ENCODE measurements around the gene GATB. TPM values are rescaled to one million over a fixed set of nuclear protein-coding genes. Genes with fewer than 3 reads are reported as not detected.
A peak's percentile ranks its signal among the peaks of the same experiment; 100 is the strongest.

GATB gene
- total RNA-seq, 3 donors from 2014 or later, result 15.6 to 20.2 (median 17.2) TPM

GRCh38 chr4:151698213-151698612 is 62.6 kb downstream of the GATB start:
- H3K36me3 ChIP-seq (ENCODE audit: low read depth), result no peaks in the 10 kb centered on the region
- no peaks in the 10 kb centered on the region for H3K9me3 ChIP-seq
- no peak for ATAC-seq
- DNase-seq, result no peak
- no peak for TF ChIP-seq CTCF (IDR thresholded peaks at IDR 0.05)
- no peaks in the 10 kb centered on the region for H3K4me1 ChIP-seq (ENCODE audit: low read depth)
- no peak overlapping the region for H3K4me3 ChIP-seq
- intact Hi-C loops (cut with DNase I, micrococcal nuclease), result no loop called here

GRCh38 chr4:151694961-151695720 is 65.7 kb downstream of the GATB start:
- Histone ChIP-seq H3K4me3 (no peak overlapping the region), H3K4me1 (ENCODE audit: low read depth) (no peaks in the 10 kb centered on the region), H3K9me3 (no peaks in the 10 kb centered on the region), H3K36me3 (ENCODE audit: low read depth) (no peaks in the 10 kb centered on the region)
- ATAC-seq, result no peak
- DNase-seq, result no peak
- intact Hi-C loops (cut with DNase I, micrococcal nuclease), result no loop called here
- TF ChIP-seq CTCF (IDR thresholded peaks at IDR 0.05), result no peak

- intact Hi-C loops (cut with DNase I, micrococcal nuclease), result no loop called here
- H3K4me1 ChIP-seq (ENCODE audit: low read depth), result no peaks in the 10 kb centered on the region
- H3K9me3 ChIP-seq, result no peaks in the 10 kb centered on the region
- no peak overlapping the region for H3K4me3 ChIP-seq
- TF ChIP-seq CTCF (IDR thresholded peaks at IDR 0.05), result no peak
- ATAC-seq (no peak), DNase-seq (no peak)
- no peaks in the 10 kb centered on the region for H3K36me3 ChIP-seq (ENCODE audit: low read depth)
Observed at GRCh38 chr4:151692821-151693673, 67.8 kb downstream of the GATB start.

GRCh38 chr4:151692443-151692782 is 68.4 kb downstream of the GATB start:
- ATAC-seq (peak; percentile 70), DNase-seq (no peak)
- no peaks in the 10 kb centered on the region for H3K4me1 ChIP-seq (ENCODE audit: low read depth)
- intact Hi-C loops (cut with DNase I, micrococcal nuclease), result no loop called here
- TF ChIP-seq CTCF (IDR thresholded peaks at IDR 0.05), result no peak
- H3K36me3 ChIP-seq (ENCODE audit: low read depth), result no peaks in the 10 kb centered on the region
- no peaks in the 10 kb centered on the region for H3K9me3 ChIP-seq
- H3K4me3 ChIP-seq, result no peak overlapping the region

- ATAC-seq, result no peak
- no peak for DNase-seq
- Histone ChIP-seq H3K4me3 (no peak overlapping the region), H3K4me1 (ENCODE audit: low read depth) (no peaks in the 10 kb centered on the region), H3K9me3 (no peaks in the 10 kb centered on the region), H3K36me3 (ENCODE audit: low read depth) (no peaks in the 10 kb centered on the region)
- TF ChIP-seq CTCF (IDR thresholded peaks at IDR 0.05), result no peak
- intact Hi-C loops (cut with DNase I, micrococcal nuclease), result no loop called here
Observed at GRCh38 chr4:151691639-151692442, 69.0 kb downstream of the GATB start.
